GM23338 (cell line): Measurements from ENCODE around the gene LCE1C. TPM values are rescaled to one million over a fixed set of nuclear protein-coding genes. Genes with fewer than 3 reads are reported as not detected.

Experiments
- ATAC-seq: fragments of 200-7000 bp; cut with Tn5 transposase; 3 replicates; pipeline ENCODE4 v1.9.1; 2020
- DNase-seq: peaks from one replicate; pipeline ENCODE4 v3.0.0-alpha.2; 2015; ENCODE audit warnings: low spot score
- H2AFZ ChIP-seq: fragments of 200-600 bp; sonication (generic); 2 replicates; pipeline ENCODE4 v1.8.0; 2016; ENCODE audit warnings: antibody characterized with exemption, mild to moderate bottlenecking, moderate library complexity
- H3F3A ChIP-seq: fragments of 200-600 bp; sonication (generic); replicated peaks from 2 replicates; pipeline ENCODE4 v1.8.0; 2017; ENCODE audit warnings: antibody characterized with exemption, mixed run types, low read depth
- H3K27ac ChIP-seq: fragments of 200-600 bp; sonication (generic); 2 replicates; pipeline ENCODE4 v1.6.1; 2016; ENCODE audit warnings: low read depth
- H3K27me3 ChIP-seq: fragments of 200-600 bp; sonication (generic); 2 replicates; pipeline ENCODE4 v1.8.0; 2016; ENCODE audit warnings: mild to moderate bottlenecking, mixed run types, moderate library complexity; ENCODE audit not compliant: insufficient read depth
- H3K36me3 ChIP-seq: fragments of 200-600 bp; sonication (generic); 2 replicates; pipeline ENCODE4 v1.8.0; 2016; ENCODE audit warnings: mild to moderate bottlenecking; ENCODE audit not compliant: insufficient read depth
- H3K4me1 ChIP-seq: fragments of 200-600 bp; sonication (generic); 2 replicates; pipeline ENCODE4 v1.8.0; 2016; ENCODE audit warnings: mild to moderate bottlenecking, moderate library complexity; ENCODE audit not compliant: insufficient read depth
- H3K4me2 ChIP-seq: fragments of 200-600 bp; sonication (generic); 2 replicates; pipeline ENCODE4 v1.7.1; 2017; ENCODE audit warnings: mixed run types
- H3K4me3 ChIP-seq: fragments of 200-600 bp; sonication (generic); 2 replicates; pipeline ENCODE4 v1.6.1; 2016; ENCODE audit warnings: mixed run types
- H3K79me2 ChIP-seq: fragments of 200-600 bp; sonication (generic); replicated peaks from 2 replicates; pipeline ENCODE4 v1.8.0; 2017; ENCODE audit warnings: mild to moderate bottlenecking; ENCODE audit not compliant: insufficient read depth
- H3K9me2 ChIP-seq: fragments of 200-600 bp; sonication (generic); 2 replicates; pipeline ENCODE4 v1.8.0; 2017; ENCODE audit not compliant: insufficient read depth
- H4K20me1 ChIP-seq: fragments of 200-600 bp; sonication (generic); replicated peaks from 2 replicates; pipeline ENCODE4 v1.8.0; 2017; ENCODE audit warnings: mild to moderate bottlenecking; ENCODE audit not compliant: insufficient read depth
- H3K27ac Mint-ChIP-seq: 2 replicates; pipeline ENCODE4 v1.8.0; 2020; ENCODE audit warnings: inconsistent platforms, mild to moderate bottlenecking, moderate library complexity, mixed read lengths
- H3K27me3 Mint-ChIP-seq: 3 replicates; pipeline ENCODE4 v1.8.0; 2022; ENCODE audit warnings: low read depth, mild to moderate bottlenecking, moderate library complexity, mixed read lengths, inconsistent platforms; ENCODE audit not compliant: insufficient read depth, poor library complexity
- H3K36me3 Mint-ChIP-seq: 3 replicates; pipeline ENCODE4 v1.8.0; 2021; ENCODE audit warnings: low read depth, mild to moderate bottlenecking, inconsistent platforms, moderate library complexity, mixed read lengths
- H3K4me1 Mint-ChIP-seq: 3 replicates; pipeline ENCODE4 v1.8.0; 2020; ENCODE audit warnings: mild to moderate bottlenecking, inconsistent platforms, mixed read lengths
- H3K4me3 Mint-ChIP-seq: 3 replicates; pipeline ENCODE4 v1.8.0; 2021; ENCODE audit warnings: moderate library complexity, mild to moderate bottlenecking, inconsistent platforms, mixed read lengths
- H3K9me3 Mint-ChIP-seq: 3 replicates; pipeline ENCODE4 v1.8.0; 2020; ENCODE audit warnings: moderate library complexity, mild to moderate bottlenecking, inconsistent platforms, mixed read lengths
- CREB1 ChIP-seq: fragments of 250-450 bp; sonication (Bioruptor Pico); IDR thresholded peaks from 2 replicates; pipeline ENCODE4 v1.5.0; 2020; ENCODE audit warnings: low read depth, mild to moderate bottlenecking, moderate library complexity
- EZH2 ChIP-seq: fragments of 200-600 bp; sonication (generic); IDR thresholded peaks from one replicate; pipeline ENCODE4 v1.8.0; 2017; ENCODE audit warnings: antibody characterized with exemption, mild to moderate bottlenecking, low read depth; ENCODE audit not compliant: unreplicated experiment
- EZH2phosphoT487 ChIP-seq: fragments of 200-600 bp; sonication (generic); IDR thresholded peaks from one replicate; pipeline ENCODE4 v1.8.1; 2018; ENCODE audit warnings: antibody characterized with exemption; ENCODE audit not compliant: unreplicated experiment
- JUNB ChIP-seq: IDR thresholded peaks from one replicate; pipeline ENCODE4 v1.6.1; 2016; ENCODE audit warnings: antibody characterized with exemption; ENCODE audit not compliant: unreplicated experiment
- NANOG ChIP-seq: IDR thresholded peaks from 2 replicates; pipeline ENCODE4 v1.6.1; 2016; ENCODE audit warnings: antibody characterized with exemption, borderline replicate concordance
- STAT1 ChIP-seq: IDR thresholded peaks from one replicate; pipeline ENCODE4 v1.6.1; 2016; ENCODE audit warnings: antibody characterized with exemption; ENCODE audit not compliant: unreplicated experiment
- ZNF114 ChIP-seq: fragments of 250-450 bp; sonication (Bioruptor Pico); IDR thresholded peaks from 2 replicates; pipeline ENCODE4 v1.5.0; 2020; ENCODE audit warnings: mild to moderate bottlenecking, moderate library complexity
- ZNF331 ChIP-seq: fragments of 250-450 bp; sonication (Bioruptor Pico); IDR thresholded peaks from 2 replicates; pipeline ENCODE4 v1.5.0; 2020; ENCODE audit warnings: low read depth, mild to moderate bottlenecking, moderate library complexity
- polyA plus RNA-seq: library from polyadenylated mRNA; unstranded; fragments of >200 nt; fragmentation: Nextera tagmentation; extraction: Ambion mirVana; gene quantifications from 2 replicates; pipeline ENCODE4 v1.2.1, GENCODE V29; 2016
- total RNA-seq: library from RNA; depleted of rRNA; stranded (reverse); fragments of >200 nt; shearing (Covaris generic); gene quantifications from 2 replicates; pipeline ENCODE4 v1.2.3, GENCODE V29; 2014
- TF ChIP-seq, protein P1 (sequence below): fragments of 250-450 bp; sonication (Bioruptor Pico); IDR thresholded peaks from 2 replicates; pipeline ENCODE4 v1.5.0; 2020; ENCODE audit warnings: mild to moderate bottlenecking, moderate library complexity
- TF ChIP-seq, protein P2 (sequence below): IDR thresholded peaks from 2 replicates; pipeline ENCODE4 v1.6.1; 2016; ENCODE audit warnings: antibody characterized with exemption

The LCE1C gene
- total and polyA plus RNA-seq, 2 experiments from 2014 or later = not detected

DNA sequence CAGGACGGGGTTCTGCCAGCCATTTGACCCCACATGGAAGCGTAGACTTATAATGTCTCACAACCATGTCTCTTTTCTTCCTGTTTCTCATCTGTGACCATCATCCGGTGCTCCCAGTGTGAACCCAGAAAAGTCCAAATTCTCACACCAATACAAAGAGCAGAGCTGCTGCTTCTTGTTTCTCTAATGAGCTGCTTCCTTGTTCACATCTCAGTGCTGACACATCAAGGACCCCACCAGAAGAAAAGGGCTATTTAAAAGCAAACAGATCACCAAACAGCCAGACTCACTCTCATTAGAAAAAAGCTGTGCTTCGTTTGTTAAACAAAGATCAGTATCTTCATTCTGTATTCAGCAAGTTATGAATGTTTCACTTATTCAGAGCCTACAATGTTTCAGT is 10.8 kb downstream of the LCE1C start (continued):
- TF ChIP-seq, protein P1, sequence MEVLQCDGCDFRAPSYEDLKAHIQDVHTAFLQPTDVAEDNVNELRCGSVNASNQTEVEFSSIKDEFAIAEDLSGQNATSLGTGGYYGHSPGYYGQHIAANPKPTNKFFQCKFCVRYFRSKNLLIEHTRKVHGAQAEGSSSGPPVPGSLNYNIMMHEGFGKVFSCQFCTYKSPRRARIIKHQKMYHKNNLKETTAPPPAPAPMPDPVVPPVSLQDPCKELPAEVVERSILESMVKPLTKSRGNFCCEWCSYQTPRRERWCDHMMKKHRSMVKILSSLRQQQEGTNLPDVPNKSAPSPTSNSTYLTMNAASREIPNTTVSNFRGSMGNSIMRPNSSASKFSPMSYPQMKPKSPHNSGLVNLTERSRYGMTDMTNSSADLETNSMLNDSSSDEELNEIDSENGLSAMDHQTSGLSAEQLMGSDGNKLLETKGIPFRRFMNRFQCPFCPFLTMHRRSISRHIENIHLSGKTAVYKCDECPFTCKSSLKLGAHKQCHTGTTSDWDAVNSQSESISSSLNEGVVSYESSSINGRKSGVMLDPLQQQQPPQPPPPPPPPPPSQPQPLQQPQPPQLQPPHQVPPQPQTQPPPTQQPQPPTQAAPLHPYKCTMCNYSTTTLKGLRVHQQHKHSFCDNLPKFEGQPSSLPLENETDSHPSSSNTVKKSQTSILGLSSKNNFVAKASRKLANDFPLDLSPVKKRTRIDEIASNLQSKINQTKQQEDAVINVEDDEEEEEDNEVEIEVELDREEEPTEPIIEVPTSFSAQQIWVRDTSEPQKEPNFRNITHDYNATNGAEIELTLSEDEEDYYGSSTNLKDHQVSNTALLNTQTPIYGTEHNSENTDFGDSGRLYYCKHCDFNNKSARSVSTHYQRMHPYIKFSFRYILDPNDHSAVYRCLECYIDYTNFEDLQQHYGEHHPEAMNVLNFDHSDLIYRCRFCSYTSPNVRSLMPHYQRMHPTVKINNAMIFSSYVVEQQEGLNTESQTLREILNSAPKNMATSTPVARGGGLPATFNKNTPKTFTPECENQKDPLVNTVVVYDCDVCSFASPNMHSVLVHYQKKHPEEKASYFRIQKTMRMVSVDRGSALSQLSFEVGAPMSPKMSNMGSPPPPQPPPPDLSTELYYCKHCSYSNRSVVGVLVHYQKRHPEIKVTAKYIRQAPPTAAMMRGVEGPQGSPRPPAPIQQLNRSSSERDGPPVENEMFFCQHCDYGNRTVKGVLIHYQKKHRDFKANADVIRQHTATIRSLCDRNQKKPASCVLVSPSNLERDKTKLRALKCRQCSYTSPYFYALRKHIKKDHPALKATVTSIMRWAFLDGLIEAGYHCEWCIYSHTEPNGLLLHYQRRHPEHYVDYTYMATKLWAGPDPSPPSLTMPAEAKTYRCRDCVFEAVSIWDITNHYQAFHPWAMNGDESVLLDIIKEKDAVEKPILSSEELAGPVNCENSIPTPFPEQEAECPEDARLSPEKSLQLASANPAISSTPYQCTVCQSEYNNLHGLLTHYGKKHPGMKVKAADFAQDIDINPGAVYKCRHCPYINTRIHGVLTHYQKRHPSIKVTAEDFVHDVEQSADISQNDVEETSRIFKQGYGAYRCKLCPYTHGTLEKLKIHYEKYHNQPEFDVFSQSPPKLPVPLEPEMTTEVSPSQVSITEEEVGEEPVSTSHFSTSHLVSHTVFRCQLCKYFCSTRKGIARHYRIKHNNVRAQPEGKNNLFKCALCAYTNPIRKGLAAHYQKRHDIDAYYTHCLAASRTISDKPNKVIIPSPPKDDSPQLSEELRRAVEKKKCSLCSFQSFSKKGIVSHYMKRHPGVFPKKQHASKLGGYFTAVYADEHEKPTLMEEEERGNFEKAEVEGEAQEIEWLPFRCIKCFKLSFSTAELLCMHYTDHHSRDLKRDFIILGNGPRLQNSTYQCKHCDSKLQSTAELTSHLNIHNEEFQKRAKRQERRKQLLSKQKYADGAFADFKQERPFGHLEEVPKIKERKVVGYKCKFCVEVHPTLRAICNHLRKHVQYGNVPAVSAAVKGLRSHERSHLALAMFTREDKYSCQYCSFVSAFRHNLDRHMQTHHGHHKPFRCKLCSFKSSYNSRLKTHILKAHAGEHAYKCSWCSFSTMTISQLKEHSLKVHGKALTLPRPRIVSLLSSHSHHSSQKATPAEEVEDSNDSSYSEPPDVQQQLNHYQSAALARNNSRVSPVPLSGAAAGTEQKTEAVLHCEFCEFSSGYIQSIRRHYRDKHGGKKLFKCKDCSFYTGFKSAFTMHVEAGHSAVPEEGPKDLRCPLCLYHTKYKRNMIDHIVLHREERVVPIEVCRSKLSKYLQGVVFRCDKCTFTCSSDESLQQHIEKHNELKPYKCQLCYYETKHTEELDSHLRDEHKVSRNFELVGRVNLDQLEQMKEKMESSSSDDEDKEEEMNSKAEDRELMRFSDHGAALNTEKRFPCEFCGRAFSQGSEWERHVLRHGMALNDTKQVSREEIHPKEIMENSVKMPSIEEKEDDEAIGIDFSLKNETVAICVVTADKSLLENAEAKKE = no peak

DNA sequence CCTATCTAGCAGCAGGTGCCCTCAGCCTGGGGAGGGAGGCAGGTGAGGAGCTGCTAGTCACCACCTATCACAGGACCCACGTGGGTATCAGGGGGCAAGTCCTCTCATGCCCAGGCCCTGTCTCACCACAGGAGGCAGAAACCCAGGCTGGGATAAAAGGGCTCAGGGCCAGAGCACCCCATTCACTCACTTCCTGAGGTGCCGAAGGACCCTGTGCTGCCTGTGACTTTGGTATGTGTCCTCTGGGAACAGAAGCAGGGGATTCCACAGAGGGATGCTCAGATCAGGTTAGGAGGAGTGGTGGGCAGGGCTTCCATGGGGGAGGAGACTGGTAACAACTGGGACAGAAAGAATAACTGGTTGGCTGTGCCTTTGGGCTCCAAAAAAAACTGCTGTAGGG is 20.4 kb downstream of the LCE1C start, which contains the start of gene LCE1E:
TSS of gene LCE1E (plus strand) at position 181 of the 400 bp plus-strand sequence. CDS start 1,043 bp downstream, outside the sequence.
- Histone ChIP-seq H3K27me3 (no peaks in the 10 kb centered on the region), H2AFZ (peak within 1 kb of the TSS; percentile 93), H3K79me2 (no peaks in the 10 kb centered on the region), H3K27ac (no peak within 1 kb of the TSS), H3F3A (no peaks in the 10 kb centered on the region), H4K20me1 (no peaks in the 10 kb centered on the region), H3K9me2 (no peaks in the 10 kb centered on the region; the same call in 1 of the 2 replicates), H3K4me3 (no peak within 1 kb of the TSS), H3K36me3 (no peaks in the 10 kb centered on the region), H3K4me2 (no peak within 1 kb of the TSS), H3K4me1 (peaks cover 3% of the 10 kb centered on the region; the same call in 1 of the 2 replicates)
- Mint-ChIP-seq H3K4me1 (peaks cover 8% of the 10 kb centered on the region), H3K36me3 (no peaks in the 10 kb centered on the region), H3K9me3 (no peaks in the 10 kb centered on the region), H3K27me3 (no peaks in the 10 kb centered on the region), H3K27ac (no peak within 1 kb of the TSS; the same call in 1 of the 2 replicates), H3K4me3 (no peak within 1 kb of the TSS)
- peak; percentile 92 for ATAC-seq
- DNase-seq = peak; percentile 48
- TF ChIP-seq STAT1 (no peak), ZNF114 (CRISPR knock-in tag) (no peak), ZNF331 (no peak), EZH2 (no peak), JUNB (no peak), EZH2phosphoT487 (no peak), NANOG (no peak), CREB1 (no peak)
- TF ChIP-seq, protein P2, sequence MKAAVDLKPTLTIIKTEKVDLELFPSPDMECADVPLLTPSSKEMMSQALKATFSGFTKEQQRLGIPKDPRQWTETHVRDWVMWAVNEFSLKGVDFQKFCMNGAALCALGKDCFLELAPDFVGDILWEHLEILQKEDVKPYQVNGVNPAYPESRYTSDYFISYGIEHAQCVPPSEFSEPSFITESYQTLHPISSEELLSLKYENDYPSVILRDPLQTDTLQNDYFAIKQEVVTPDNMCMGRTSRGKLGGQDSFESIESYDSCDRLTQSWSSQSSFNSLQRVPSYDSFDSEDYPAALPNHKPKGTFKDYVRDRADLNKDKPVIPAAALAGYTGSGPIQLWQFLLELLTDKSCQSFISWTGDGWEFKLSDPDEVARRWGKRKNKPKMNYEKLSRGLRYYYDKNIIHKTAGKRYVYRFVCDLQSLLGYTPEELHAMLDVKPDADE = no peak
- TF ChIP-seq, protein P1 = no peak
